HG02943 (cell line): ENCODE results near the gene MID1.

ENCODE experiments used
- ATAC-seq: cut with Tn5 transposase; IDR thresholded peaks from one replicate; pipeline ENCODE4 v1.9.1; 2021; ENCODE audit warnings: mild to moderate bottlenecking, low read depth, moderate library complexity; ENCODE audit not compliant: unreplicated experiment

The MID1 gene

GRCh38 chrX:10505726-10506125 is 114.7 kb downstream of the MID1 start:
- ATAC-seq, result no peak

- no peak for ATAC-seq
Measured at GRCh38 chrX:10502961-10503360, 117.4 kb downstream of the MID1 start.

GRCh38 chrX:10501611-10502010 is 118.8 kb downstream of the MID1 start:
- ATAC-seq, result no peak

- no peak for ATAC-seq
Measured at GRCh38 chrX:10496345-10496965, 123.9 kb downstream of the MID1 start.

GRCh38 chrX:10495677-10496076 is 124.7 kb downstream of the MID1 start:
- ATAC-seq, result no peak

GRCh38 chrX:10492250-10492649 is 128.1 kb downstream of the MID1 start:
- ATAC-seq, result no peak

GRCh38 chrX:10486373-10486772 is 134.0 kb downstream of the MID1 start:
- no peak for ATAC-seq

- ATAC-seq, result no peak
Measured at GRCh38 chrX:10485326-10485725, 135.1 kb downstream of the MID1 start.

- no peak for ATAC-seq
Measured at GRCh38 chrX:10484683-10485247, 135.6 kb downstream of the MID1 start.

GRCh38 chrX:10483191-10483831 is 137.1 kb downstream of the MID1 start:
- ATAC-seq, result no peak

- ATAC-seq, result no peak
Measured at GRCh38 chrX:10482708-10483107, 137.7 kb downstream of the MID1 start.

GRCh38 chrX:10482261-10482660 is 138.1 kb downstream of the MID1 start:
- ATAC-seq, result peak; percentile 85

GRCh38 chrX:10480861-10481260 is 139.5 kb downstream of the MID1 start:
- no peak for ATAC-seq

GRCh38 chrX:10479508-10479907 is 140.9 kb downstream of the MID1 start:
- ATAC-seq, result no peak

- no peak for ATAC-seq
Measured at GRCh38 chrX:10477525-10477924, 142.9 kb downstream of the MID1 start.

- ATAC-seq, result no peak
Measured at GRCh38 chrX:10474913-10475568, 145.3 kb downstream of the MID1 start.

- no peak for ATAC-seq
Measured at GRCh38 chrX:10474510-10474909, 145.9 kb downstream of the MID1 start.

GRCh38 chrX:10471418-10471817 is 149.0 kb downstream of the MID1 start:
- ATAC-seq, result no peak

- no peak for ATAC-seq
Measured at GRCh38 chrX:10470009-10470408, 150.4 kb downstream of the MID1 start.

- ATAC-seq, result no peak
Measured at GRCh38 chrX:10467793-10468192, 152.6 kb downstream of the MID1 start.

GRCh38 chrX:10465254-10465653 is 155.1 kb downstream of the MID1 start:
- ATAC-seq, result no peak

- no peak for ATAC-seq
Measured at GRCh38 chrX:10457092-10457491, 163.3 kb downstream of the MID1 start.
